GM18907 (cell line): ENCODE data around the gene ERCC3.
"Not testable (repeated sequence)": the region's sequence is repeated elsewhere in the genome, so short reads cannot be mapped to it uniquely, and the experiment has no call there.

Experiments
- ATAC-seq: cut with Tn5 transposase; IDR thresholded peaks from one replicate; pipeline ENCODE4 v1.9.1; 2021; ENCODE audit warnings: mild to moderate bottlenecking, moderate library complexity; ENCODE audit not compliant: unreplicated experiment

Gene ERCC3

DNA sequence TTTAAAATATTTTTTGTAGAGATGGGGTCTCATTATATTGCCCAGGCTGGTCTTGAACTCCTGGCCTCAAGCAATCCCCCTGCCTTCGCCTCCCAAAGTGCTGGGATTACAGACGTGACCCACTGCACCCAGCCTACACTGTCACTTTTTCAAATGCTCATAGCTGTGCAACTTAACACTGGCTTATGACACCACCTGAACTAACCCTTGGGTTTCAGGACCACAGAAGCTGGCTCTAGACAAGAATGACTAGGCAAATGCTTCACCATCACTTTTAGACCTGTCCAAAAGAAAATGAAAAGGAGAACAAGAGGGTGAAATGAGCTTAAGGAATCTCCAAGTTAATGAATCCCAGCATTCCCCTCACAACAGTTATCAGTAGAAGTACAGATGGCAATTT lies 13.3 kb downstream of the ERCC3 start:
- ATAC-seq: no peak

DNA sequence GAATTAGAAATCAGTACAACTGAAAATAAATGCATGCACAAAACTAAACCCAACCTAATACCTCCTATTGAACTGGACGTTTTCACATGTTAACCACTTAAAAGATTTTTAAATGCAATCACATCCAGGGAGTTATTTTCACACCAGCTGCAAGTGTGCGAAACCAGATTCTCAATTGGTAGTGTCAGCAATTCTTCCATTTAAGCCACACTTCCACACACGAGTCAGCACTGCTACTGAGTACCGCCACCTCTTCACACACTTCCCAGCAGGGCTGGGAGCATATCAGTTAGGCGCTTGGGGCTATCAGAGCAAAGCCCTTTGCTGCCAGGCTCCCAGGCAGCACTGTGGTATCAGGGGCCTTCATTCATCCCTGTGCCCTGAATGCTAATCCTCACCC lies 14.2 kb downstream of the ERCC3 start:
- ATAC-seq: no peak

DNA sequence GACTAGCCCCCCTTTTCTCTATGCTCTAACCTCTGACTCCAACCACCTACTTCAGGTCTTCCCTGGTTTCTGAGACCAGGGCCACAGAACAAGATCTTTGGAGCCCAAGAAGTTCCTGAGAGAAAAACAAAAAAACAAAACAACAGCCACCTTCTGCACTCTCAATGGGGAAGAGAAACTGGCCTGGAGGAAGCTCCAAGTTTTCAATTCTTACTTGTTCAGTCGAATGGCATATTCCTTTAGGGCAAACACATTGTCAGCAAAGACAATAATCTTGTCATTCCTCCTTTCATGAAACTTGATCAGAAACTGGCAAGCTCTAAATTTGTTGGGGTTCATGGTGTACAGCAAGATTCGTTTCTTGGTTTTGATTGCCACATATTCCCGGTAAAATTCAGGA lies 15.0 kb downstream of the ERCC3 start:
- ATAC-seq: no peak

DNA sequence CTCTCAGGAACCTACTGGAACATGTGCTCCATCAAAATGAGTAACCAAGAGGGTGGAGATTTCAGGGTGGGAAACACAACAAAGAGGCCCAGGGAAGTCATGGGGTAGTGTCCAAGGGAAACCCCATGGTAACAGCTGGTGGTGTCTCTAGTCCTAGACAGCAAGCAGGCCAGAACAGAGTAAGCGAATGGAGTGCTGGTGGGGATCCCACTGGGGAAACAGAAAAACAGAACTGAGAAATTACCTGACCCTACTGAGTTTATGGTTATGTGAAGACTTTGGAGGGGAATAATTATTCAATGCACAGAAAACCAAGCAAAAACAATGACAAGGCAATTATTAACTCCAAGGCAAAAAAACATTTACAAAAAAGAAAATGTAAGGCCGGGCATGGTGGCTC lies 16.9 kb downstream of the ERCC3 start:
- peak; percentile 95 for ATAC-seq

DNA sequence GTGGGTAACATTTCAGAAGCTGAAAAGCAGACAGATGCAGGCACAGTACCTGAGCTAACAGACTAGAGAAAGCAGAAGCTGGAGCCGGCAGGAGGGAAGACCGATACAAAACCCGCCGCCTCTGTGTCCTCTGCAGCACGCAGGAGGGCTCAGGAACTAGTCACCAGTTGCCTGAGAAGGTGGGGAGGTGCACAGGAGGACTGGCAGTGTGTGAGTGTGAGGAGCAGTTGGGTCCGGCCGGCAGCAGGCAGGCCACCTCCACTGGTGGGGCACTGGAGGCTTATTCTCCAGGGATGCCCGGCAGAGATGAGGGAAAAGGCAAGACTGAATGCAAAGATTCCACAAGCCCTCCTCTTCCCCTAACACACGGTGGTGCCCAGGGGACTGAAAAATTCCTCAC lies 18.2 kb downstream of the ERCC3 start:
- ATAC-seq: no peak

DNA sequence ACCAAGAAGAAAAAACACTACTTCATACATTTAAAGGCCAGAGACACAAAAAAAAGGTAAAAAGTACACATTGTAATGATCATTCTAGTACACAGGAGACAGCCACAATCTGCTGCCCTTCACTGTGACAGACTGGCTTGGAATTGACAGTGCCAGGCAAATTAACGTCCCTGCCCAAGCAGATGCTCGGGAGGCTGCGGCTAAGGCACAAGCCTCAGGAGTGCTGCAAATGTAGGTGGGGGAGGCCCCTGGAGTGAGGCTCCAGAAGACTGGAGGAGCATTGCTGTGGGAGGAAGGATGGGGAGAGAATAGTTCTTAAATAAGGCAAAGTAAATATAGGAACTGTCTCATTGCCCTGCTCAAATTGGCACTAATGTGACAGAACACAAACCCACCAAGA lies 18.6 kb downstream of the ERCC3 start:
- ATAC-seq: no peak

DNA sequence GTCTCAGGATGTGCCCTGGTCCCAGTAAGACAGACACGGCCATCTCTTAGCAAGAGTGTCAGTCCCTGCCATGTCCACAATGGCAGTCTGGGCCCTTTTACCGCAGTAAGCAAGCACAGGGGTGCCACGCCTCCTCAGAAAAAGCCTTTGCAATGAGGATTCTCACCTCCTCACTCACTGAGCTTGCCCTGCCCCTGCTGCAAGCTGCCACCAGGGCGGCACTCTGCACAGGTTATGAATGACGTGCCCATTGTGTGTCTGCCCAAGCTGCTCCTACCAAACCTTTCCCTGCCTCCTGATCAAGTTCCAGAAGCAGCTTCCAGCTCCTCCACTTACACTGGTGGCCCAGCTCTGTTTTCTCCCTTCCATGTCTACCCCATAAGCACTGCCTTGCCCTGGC lies 23.3 kb downstream of the ERCC3 start:
- ATAC-seq: no peak

DNA sequence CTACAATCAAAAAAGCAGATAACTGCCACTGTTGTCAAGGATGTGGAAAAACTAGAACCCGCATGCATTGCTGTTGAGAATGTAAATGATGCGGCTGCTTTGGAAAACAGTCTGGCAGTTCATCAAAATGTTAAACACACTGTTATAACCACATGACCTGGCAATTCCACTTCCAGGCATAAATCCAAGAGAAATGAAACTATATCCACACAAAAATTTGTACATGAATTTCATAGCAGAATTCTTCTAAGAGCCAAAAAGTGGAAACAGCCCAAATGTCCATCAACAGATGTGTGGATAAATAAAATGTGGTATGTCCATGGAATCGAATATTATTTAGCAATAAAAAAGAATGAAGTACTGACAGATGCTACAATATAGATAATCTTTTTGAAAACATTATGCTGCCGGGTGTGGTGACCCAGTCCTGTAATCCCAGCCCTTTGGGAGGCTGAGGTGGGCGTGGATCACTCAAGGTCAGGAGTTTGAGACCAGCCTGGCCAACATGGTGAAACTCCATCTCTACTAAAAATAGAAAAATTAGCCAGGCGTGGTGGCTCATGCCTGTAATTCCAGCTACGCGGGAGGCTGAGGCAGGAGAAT lies 32.0 kb downstream of the ERCC3 start:
- ATAC-seq: no peak

DNA sequence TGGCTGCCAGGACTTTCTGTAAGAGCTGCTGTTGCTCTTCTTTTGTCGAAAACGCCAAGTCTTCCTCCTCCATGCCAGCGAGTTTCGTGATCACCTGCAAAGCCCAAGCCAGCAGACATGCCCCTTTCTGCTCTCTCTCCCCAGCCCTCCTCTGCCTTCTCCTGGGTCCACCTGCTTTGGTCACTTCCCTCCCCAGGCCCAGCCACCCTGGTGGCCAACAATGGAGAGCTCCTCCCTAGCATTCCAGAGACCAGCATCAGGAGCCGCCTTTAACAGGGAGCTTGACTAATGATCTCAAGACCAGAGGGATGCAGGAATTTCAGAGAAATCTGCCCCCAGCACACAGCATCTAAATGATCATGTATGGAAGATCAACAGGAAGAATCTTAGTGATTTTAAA lies 34.6 kb downstream of the ERCC3 start:
- no peak for ATAC-seq

DNA sequence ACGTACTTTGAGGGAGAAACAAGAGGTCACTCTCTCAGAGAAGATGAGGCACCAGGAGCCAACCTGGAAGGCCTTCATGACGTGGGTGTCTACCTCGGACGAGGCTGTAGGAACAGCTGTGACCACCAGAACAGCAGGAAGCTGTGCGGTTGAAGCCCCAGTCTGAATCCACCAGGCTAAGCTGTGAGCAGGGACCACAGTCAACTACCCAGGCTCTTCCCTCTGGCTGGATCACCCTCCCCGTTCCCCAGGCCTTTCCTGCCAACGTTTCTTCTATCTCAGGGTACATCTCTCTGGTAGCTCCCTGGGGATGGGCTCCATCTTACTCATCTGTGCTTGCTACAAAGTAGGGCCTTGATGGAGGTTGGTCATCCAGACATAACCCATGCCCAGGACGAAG lies 37.1 kb downstream of the ERCC3 start:
- ATAC-seq: no peak

DNA sequence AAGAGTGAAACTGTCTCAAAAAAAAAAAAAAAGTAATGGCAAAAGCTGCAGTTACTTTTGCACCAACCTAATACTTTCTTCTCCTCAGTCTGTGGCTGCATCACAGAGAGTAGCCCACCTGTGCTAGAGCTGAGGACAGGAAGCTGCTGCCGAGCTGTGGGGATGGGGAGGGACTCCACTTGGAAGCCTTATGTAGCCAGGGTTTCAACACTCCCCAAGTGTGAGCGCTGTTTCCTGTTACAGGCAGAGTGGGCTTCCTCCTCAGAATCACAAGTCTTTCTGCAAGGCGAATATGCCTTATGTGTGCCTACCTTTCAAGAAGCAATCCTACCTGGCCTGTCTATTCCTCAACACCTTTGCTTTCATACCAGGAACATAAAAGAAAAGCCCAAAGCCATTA lies 37.6 kb downstream of the ERCC3 start:
- ATAC-seq: no peak

DNA sequence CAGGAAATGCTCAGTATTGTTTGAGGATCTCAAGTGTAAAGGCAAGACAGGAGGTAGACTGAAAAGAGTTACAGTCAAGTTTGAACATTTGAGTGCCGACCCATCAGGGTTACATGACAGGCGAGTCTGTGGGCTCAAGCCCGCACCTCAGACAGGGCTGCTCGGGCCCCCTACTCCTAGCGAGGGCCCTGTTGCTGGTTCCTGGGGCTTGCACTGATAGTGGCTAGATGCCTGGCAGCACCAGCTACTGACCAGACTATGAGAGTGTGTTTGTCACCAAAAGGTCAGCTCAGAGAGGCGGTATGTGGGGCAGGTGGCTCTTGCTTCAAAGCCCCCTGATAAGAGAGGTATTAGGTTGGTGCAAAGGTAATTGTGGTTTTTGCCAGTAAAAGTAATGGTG lies 38.2 kb downstream of the ERCC3 start:
- ATAC-seq: no peak

DNA sequence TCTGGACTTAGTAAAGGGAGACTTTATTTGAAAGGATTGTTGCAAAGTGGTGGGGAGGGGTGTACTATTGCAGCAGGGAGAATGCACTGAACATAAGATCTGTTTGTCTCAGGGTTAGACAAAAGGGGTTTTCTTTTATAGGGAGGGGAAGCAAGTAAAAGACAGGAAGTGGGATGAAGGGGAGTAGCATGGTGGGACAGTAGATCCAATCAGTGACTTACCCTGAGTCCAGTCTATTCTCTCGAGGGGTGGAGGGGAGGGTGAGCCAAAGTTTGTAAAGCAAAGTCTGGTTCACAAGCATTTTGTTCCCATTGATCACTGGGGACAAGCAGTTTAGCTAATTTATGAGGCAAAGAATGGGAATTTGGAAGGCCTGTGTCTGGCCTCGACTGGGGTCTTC lies 38.8 kb downstream of the ERCC3 start:
- ATAC-seq: no peak

DNA sequence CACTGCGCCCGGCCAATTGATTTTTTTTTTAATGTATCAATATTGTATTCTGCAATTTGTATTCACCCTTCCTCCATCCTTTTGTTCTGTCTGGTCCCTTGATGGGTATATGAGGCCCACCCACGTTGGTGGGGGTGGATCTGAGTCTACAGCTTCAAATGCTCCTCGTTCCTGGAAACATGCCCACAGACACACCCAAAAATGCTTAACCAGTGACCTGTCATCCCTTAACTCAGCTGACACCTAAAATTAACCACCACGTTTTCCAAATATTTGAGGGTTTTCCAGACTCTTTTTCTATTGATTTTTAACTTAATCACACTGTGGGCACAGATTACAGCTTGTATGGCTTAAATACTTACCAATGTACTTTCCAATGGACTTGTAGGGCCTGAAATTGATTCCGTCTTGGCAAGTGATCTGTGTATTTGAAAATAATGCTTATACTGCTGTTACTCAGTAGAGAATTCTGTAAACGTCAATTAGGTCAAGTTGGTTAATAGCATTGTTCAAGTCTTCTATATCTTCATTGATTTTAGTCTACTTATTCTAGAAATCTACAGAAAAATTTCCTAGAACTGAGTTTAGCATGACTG lies 39.5 kb downstream of the ERCC3 start:
- no peak for ATAC-seq

DNA sequence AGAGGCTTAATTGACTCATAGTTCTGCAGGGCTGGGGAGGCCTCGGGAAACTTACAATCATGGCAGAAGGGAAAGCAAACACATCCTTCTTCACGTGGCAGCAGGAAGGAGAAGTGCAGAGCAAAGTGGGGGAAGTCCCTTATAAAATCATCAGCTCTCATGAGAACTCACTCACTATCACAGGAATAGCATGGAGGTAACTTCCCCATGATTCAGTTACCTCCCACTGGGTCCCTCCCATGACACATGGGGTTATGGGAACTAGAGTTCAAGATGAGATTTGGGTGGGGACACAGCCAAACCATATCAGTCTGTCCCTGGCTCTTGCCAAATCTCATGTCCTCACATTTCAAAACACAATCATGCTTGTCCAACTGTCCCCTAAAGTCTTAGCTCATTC lies 52.8 kb downstream of the ERCC3 start:
- not testable (repeated sequence) for ATAC-seq

DNA sequence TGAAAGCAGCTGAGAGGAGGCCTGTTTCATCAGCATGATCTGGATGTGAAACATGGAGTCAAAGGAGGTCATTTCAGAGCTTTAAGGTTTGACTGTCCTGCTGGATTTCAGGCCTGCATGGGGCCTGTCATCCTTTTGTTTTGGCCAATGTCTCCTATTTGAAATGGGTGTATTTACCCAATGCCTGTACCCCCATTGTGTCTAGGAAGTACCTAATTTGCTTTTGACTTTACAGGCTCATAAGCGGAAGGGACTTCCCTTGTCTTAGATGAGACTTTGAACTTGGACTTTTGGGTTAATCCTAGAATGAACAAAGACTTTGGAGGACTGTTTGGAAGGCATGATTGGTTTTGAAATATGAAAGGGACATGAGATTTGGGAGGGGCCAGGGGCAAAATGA lies 54.5 kb downstream of the ERCC3 start:
- ATAC-seq: no peak

DNA sequence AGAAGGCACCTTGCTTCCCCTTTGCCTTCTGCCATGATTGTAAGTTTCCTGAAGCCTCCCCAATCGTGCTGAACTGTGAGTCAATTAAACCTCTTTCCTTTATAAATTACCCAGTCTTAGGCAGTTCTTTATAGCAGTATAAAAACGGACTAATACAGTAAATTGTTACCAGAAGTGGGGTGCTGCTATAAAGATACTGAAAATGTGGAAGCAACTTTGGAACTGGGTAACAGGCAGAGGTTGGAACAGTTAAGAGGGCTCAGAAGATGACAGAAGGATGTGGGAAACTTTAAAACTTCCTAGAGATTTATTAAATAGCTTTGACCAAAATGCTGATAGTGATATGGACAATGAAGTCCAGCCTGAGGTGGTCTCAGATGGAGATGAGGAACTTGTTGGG lies 56.2 kb downstream of the ERCC3 start:
- ATAC-seq: not testable (repeated sequence)

DNA sequence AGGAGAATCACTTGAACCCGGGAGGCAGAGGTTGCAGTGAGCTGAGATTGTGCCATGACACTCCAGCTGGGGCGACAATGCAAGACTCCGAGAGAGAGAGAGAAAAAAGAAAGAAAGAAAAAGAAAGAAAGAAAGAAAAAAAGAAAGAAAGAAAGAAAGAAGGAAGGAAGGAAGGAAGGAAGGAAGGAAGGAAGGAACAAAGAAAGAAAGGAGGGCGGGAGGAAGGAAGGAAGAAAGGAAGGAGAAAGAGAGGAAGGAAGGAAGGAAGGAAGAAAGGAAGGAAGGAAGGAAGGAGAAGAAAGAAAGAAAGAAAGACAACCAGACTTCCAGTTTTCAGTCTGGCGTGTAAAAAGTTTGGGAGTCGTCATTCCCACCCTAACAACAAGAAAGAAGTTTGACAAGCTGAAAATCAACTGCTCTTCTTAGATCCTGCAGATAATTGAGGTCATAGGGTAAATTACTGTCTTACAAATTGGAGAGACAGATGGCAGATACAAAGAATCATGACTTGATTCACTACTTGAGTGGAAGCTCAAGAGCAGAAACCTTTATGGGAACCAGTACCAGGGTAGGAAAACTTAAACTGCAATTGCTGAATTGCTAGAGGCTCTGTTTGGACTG lies 58.8 kb downstream of the ERCC3 start:
- ATAC-seq: no peak

DNA sequence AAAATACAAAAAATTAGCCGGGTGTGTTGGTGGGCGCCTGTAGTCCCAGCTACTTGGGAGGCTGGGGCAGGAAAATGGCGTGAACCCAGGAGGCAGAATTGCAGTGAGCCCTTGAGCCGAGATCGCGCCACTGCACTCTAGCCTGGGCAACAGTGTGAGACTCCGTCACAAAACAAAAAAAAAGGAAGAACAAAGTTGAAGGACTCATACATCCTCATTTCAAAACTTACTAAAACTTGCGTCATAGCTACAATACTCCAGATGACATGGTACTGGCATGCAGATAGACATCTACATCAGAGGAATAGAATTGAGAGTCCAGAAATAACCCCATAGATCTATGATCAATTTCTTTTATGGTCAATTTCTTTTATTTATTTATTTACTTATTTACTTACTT lies 60.2 kb downstream of the ERCC3 start:
- ATAC-seq: no peak

DNA sequence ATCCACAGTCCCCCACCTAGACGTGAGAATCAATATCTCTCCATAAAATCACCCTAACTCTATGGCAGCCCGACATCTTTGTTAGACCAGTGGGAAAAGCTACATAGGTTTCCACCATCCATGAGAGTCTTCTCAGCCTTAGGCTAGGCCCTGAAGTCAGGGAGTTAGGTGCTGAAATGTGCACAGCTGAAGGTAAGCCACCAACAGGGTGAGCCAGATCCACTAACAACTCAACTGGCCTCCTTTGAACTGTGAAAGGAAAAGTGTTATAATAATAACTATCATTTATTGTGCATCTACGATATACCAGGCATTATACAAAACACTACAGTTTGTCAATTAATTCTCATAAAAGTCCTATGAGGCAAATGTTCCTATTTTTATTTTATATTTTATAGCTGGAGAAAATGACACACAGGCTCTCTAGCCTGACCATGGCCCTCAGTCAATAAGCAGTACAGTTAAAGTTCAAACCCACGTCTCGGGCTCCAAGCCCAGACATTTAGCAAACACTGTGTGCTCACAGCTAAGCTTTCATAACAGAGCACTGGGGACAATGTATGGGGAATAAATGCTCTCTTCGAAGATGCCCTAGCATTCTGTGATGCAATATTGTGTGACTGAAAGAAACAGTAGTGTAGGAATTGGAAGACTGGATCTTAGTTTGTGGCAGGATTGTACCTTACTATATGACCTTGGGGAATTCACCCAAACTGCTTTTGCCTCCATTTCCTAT lies 62.6 kb downstream of the ERCC3 start:
- ATAC-seq: no peak

DNA sequence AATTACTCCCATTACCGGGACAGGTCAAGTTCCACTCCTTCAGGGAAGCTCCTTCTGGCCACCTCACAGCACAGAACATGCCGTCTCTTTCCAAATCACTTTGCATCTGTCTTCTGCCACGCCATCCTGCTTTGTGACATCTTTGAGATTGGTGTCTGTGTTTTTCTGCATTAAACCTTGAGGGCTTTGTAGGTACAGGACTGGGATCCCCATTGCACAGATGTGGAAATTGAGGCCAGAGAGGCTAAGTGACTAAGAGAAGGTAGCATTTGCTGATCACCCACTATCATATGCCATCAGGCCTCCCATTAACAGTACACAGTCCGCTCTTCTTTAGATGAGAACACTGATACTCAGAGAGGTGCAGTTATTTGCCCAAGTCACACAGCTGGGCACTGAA lies 64.4 kb downstream of the ERCC3 start:
- ATAC-seq: no peak

DNA sequence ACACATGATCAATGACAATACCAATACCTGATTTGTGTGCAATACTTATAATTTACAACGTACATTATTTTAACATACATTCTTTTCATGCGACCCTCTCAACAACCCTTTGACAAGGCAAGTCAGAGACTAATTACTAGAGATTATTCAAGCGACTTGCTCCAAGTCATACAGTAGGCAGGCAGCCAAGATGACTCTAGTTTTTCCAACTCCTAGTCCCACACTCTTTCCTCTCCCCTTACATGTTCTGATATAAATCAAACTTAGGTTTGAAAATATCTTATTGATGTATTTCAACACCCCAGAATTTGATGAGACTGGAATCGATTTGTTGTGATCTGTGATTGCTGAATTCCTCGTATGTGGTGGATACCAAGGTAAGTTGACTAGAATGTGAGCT lies 65.8 kb downstream of the ERCC3 start:
- no peak for ATAC-seq
